Measurements from ENCODE around the gene CCIN. TPM values are rescaled to one million over a fixed set of nuclear protein-coding genes. Genes with fewer than 3 reads are reported as not detected.
"Not testable (repeated sequence)": the region's sequence is repeated elsewhere in the genome, so short reads cannot be mapped to it uniquely, and the experiment has no call there.

CCIN gene
- under 1 TPM in 1 of 2 experiments, not detected in 1; 0.13 TPM for total RNA-seq

GRCh38 chr9:36169166-36169565, at the start of gene CCIN:
TSS of gene CCIN (plus strand) at chr9:36169388. CDS start at chr9:36169503, 115 bp downstream.
- H3K27ac Mint-ChIP-seq: no peak within 1 kb of the TSS
- H3K4me3 Mint-ChIP-seq: no peak within 1 kb of the TSS
- no peaks in the 10 kb centered on the region for H3K36me3 Mint-ChIP-seq (ENCODE audit: low read depth)

GRCh38 chr9:36119476-36119875, 49.7 kb upstream of the CCIN start:
- no peaks in the 10 kb centered on the region for H3K9me3 Mint-ChIP-seq
- H3K4me1 Mint-ChIP-seq: no peaks in the 10 kb centered on the region
- DNase-seq: no peak
- H3K4me3 Mint-ChIP-seq: no peak overlapping the region
- H3K27ac Mint-ChIP-seq: no peak overlapping the region
- CTCF ChIA-PET: interaction anchor here (1.0 kb wide), 1 partner anchor 47 kb away, joined by 5 read pairs; no protein-coding TSS in a partner anchor
- no peaks in the 10 kb centered on the region for H3K36me3 Mint-ChIP-seq (ENCODE audit: low read depth)
- POLR2A ChIA-PET: no interaction called here
- no peaks in the 10 kb centered on the region for H3K27me3 Mint-ChIP-seq

More at GRCh38 chr9:36169166-36169565, at the start of gene CCIN:
- CTCF ChIA-PET: interaction anchor here (1.3 to 10.1 kb wide), 4 partner anchors 22 to 160 kb away, joined by 3 to 325 read pairs (median 18); partner anchors contain the start of gene CLTA
- H3K27me3 Mint-ChIP-seq: peaks cover 14% of the 10 kb centered on the region
- DNase-seq: no peak
- H3K9me3 Mint-ChIP-seq: no peaks in the 10 kb centered on the region
- H3K4me1 Mint-ChIP-seq: peaks cover 12% of the 10 kb centered on the region
- POLR2A ChIA-PET: interaction anchor here (0.7 to 4.8 kb wide), 3 partner anchors 18 to 76 kb away, joined by 3 to 44 read pairs (median 4); partner anchors contain the start of gene CLTA

GRCh38 chr9:36120705-36121104, 48.5 kb upstream of the CCIN start:
- DNase-seq: no peak
- H3K4me1 Mint-ChIP-seq: no peaks in the 10 kb centered on the region
- no peak overlapping the region for H3K27ac Mint-ChIP-seq
- H3K4me3 Mint-ChIP-seq: no peak overlapping the region
- no peaks in the 10 kb centered on the region for H3K9me3 Mint-ChIP-seq
- ChIA-PET POLR2A (interaction anchor here (1.0 kb wide), 1 partner anchor 18 kb away, joined by 3 read pairs; no protein-coding TSS in a partner anchor), CTCF (no interaction called here)
- no peaks in the 10 kb centered on the region for H3K27me3 Mint-ChIP-seq
- no peaks in the 10 kb centered on the region for H3K36me3 Mint-ChIP-seq (ENCODE audit: low read depth)

GRCh38 chr9:36121971-36122370, 47.2 kb upstream of the CCIN start:
- CTCF ChIA-PET: interaction anchor here (0.7 to 1.4 kb wide), 2 partner anchors 19 to 45 kb away, joined by 4 read pairs; no protein-coding TSS in a partner anchor
- Mint-ChIP-seq H3K27ac (no peak overlapping the region), H3K4me3 (no peak overlapping the region), H3K36me3 (ENCODE audit: low read depth) (no peaks in the 10 kb centered on the region), H3K27me3 (no peaks in the 10 kb centered on the region), H3K9me3 (no peaks in the 10 kb centered on the region), H3K4me1 (peaks cover 3% of the 10 kb centered on the region)
- POLR2A ChIA-PET: no interaction called here
- DNase-seq: no peak

GRCh38 chr9:36123515-36123914, 45.7 kb upstream of the CCIN start:
- DNase-seq: no peak
- no peak overlapping the region for H3K27ac Mint-ChIP-seq
- H3K27me3 Mint-ChIP-seq: no peaks in the 10 kb centered on the region
- POLR2A ChIA-PET: interaction anchor here (1.5 kb wide), 1 partner anchor 25 kb away, joined by 3 read pairs; no protein-coding TSS in a partner anchor
- CTCF ChIA-PET: interaction anchor here (1.2 to 2.3 kb wide), 2 partner anchors 19 to 22 kb away, joined by 3 to 5 read pairs; no protein-coding TSS in a partner anchor
- H3K4me1 Mint-ChIP-seq: peaks cover 18% of the 10 kb centered on the region
- H3K36me3 Mint-ChIP-seq (ENCODE audit: low read depth): no peaks in the 10 kb centered on the region
- H3K4me3 Mint-ChIP-seq: no peak overlapping the region
- no peaks in the 10 kb centered on the region for H3K9me3 Mint-ChIP-seq

GRCh38 chr9:36125062-36125855, 43.9 kb upstream of the CCIN start:
- H3K4me3 Mint-ChIP-seq: no peak overlapping the region
- H3K9me3 Mint-ChIP-seq: no peaks in the 10 kb centered on the region
- DNase-seq: no peak
- CTCF ChIA-PET: interaction anchor here (1.2 to 2.3 kb wide), 3 partner anchors 20 to 117 kb away, joined by 3 to 5 read pairs (median 3); no protein-coding TSS in a partner anchor
- peaks cover 18% of the 10 kb centered on the region for H3K4me1 Mint-ChIP-seq
- H3K27me3 Mint-ChIP-seq: no peaks in the 10 kb centered on the region
- H3K36me3 Mint-ChIP-seq (ENCODE audit: low read depth): no peaks in the 10 kb centered on the region
- no peak overlapping the region for H3K27ac Mint-ChIP-seq
- POLR2A ChIA-PET: interaction anchor here (0.5 to 1.4 kb wide), 3 partner anchors 11 to 1054 kb away, joined by 3 to 7 read pairs (median 4); partner anchors contain the start of gene GLIPR2

- Mint-ChIP-seq H3K4me1 (peaks cover 18% of the 10 kb centered on the region), H3K4me3 (no peak overlapping the region), H3K36me3 (ENCODE audit: low read depth) (no peaks in the 10 kb centered on the region), H3K27ac (no peak overlapping the region), H3K9me3 (no peaks in the 10 kb centered on the region), H3K27me3 (no peaks in the 10 kb centered on the region)
- DNase-seq: no peak
- ChIA-PET CTCF (interaction anchor here (1.2 kb wide), 1 partner anchor 26 kb away, joined by 3 read pairs; no protein-coding TSS in a partner anchor), POLR2A (interaction anchor here (0.5 to 0.8 kb wide), 2 partner anchors 11 to 17 kb away, joined by 3 read pairs; partner anchors contain the start of gene GLIPR2)
Observed at GRCh38 chr9:36126016-36126730, 43.0 kb upstream of the CCIN start.

GRCh38 chr9:36127652-36128244, 41.4 kb upstream of the CCIN start:
- CTCF ChIA-PET: interaction anchor here (0.5 to 1.1 kb wide), 2 partner anchors 25 to 39 kb away, joined by 3 read pairs; no protein-coding TSS in a partner anchor
- H3K36me3 Mint-ChIP-seq (ENCODE audit: low read depth): no peaks in the 10 kb centered on the region
- H3K4me3 Mint-ChIP-seq: no peak overlapping the region
- DNase-seq: no peak
- H3K27ac Mint-ChIP-seq: no peak overlapping the region
- H3K9me3 Mint-ChIP-seq: no peaks in the 10 kb centered on the region
- H3K27me3 Mint-ChIP-seq: peaks cover 4% of the 10 kb centered on the region
- POLR2A ChIA-PET: interaction anchor here (0.6 to 1.4 kb wide), 4 partner anchors 9 to 39 kb away, joined by 3 to 6 read pairs (median 3); partner anchors contain the start of gene GLIPR2
- H3K4me1 Mint-ChIP-seq: peaks cover 18% of the 10 kb centered on the region

GRCh38 chr9:36128349-36128748, 40.8 kb upstream of the CCIN start:
- Mint-ChIP-seq H3K27me3 (peaks cover 5% of the 10 kb centered on the region), H3K27ac (peak overlapping the region; percentile 28), H3K9me3 (no peaks in the 10 kb centered on the region), H3K4me3 (no peak overlapping the region), H3K36me3 (ENCODE audit: low read depth) (no peaks in the 10 kb centered on the region), H3K4me1 (peaks cover 18% of the 10 kb centered on the region)
- CTCF ChIA-PET: interaction anchor here (1.0 to 1.6 kb wide), 2 partner anchors 11 to 35 kb away, joined by 3 read pairs; no protein-coding TSS in a partner anchor
- POLR2A ChIA-PET: interaction anchor here (1.4 kb wide), 1 partner anchor 9 kb away, joined by 6 read pairs; the partner anchor contains the start of gene GLIPR2
- no peak for DNase-seq

GRCh38 chr9:36129139-36129538, 40.0 kb upstream of the CCIN start:
- CTCF ChIA-PET: interaction anchor here (1.0 to 1.6 kb wide), 3 partner anchors 11 to 34 kb away, joined by 3 to 5 read pairs (median 3); no protein-coding TSS in a partner anchor
- Mint-ChIP-seq H3K36me3 (ENCODE audit: low read depth) (no peaks in the 10 kb centered on the region), H3K9me3 (no peaks in the 10 kb centered on the region), H3K27me3 (peaks cover 5% of the 10 kb centered on the region), H3K27ac (no peak overlapping the region), H3K4me1 (peaks cover 18% of the 10 kb centered on the region), H3K4me3 (no peak overlapping the region)
- no peak for DNase-seq
- POLR2A ChIA-PET: interaction anchor here (1.2 kb wide), 1 partner anchor 15 kb away, joined by 7 read pairs; no protein-coding TSS in a partner anchor

GRCh38 chr9:36131666-36132065, 37.5 kb upstream of the CCIN start:
- peaks cover 25% of the 10 kb centered on the region for H3K4me1 Mint-ChIP-seq
- H3K4me3 Mint-ChIP-seq; H3K9me3 Mint-ChIP-seq; H3K36me3 Mint-ChIP-seq (ENCODE audit: low read depth); DNase-seq; H3K27ac Mint-ChIP-seq: not testable (repeated sequence)
- CTCF ChIA-PET: interaction anchor here (0.7 to 1.1 kb wide), 2 partner anchors 28 to 30 kb away, joined by 3 read pairs; no protein-coding TSS in a partner anchor
- POLR2A ChIA-PET: interaction anchor here (1.2 kb wide), 1 partner anchor 59 kb away, joined by 3 read pairs; the partner anchor contains the start of gene CLTA
- peaks cover 16% of the 10 kb centered on the region for H3K27me3 Mint-ChIP-seq

GRCh38 chr9:36132086-36132485, 37.1 kb upstream of the CCIN start:
- H3K36me3 Mint-ChIP-seq (ENCODE audit: low read depth): peaks cover 2% of the 10 kb centered on the region
- no peak overlapping the region for H3K4me3 Mint-ChIP-seq
- H3K4me1 Mint-ChIP-seq: peaks cover 23% of the 10 kb centered on the region
- H3K27ac Mint-ChIP-seq: no peak overlapping the region
- DNase-seq: no peak
- POLR2A ChIA-PET: interaction anchor here (1.2 kb wide), 1 partner anchor 59 kb away, joined by 3 read pairs; the partner anchor contains the start of gene CLTA
- CTCF ChIA-PET: no interaction called here
- peaks cover 16% of the 10 kb centered on the region for H3K27me3 Mint-ChIP-seq
- H3K9me3 Mint-ChIP-seq: no peaks in the 10 kb centered on the region

Data from activated CD4-positive, alpha-beta memory T cell treated with anti-CD3 and anti-CD28 coated beads, Interleukin-2, amount 10 ng/mL, durations not matched to agents 7 days and 5 days (primary cell).